GM12891 (cell line): ENCODE results near the gene IRF5.

Experiments
- DNase-seq: peaks from one replicate; pipeline ENCODE4 v3.0.0; 2011; ENCODE audit warnings: low spot score; ENCODE audit not compliant: insufficient read length
- FAIRE-seq: peaks from 2 replicates; lab custom pipeline; 2011; peaks lifted over from hg19 to GRCh38; lab: Jason Lieb, UNC
- PAX5 ChIP-seq: IDR thresholded peaks from 2 replicates; pipeline ENCODE4 v1.6.1; 2011; ENCODE audit warnings: low read length, moderate library complexity, mild to moderate bottlenecking; ENCODE audit not compliant: insufficient read depth, severe bottlenecking
- POLR2A ChIP-seq: IDR thresholded peaks from 2 replicates; pipeline ENCODE4 v1.6.1; 2011; ENCODE audit warnings: low read depth, low read length, control low read depth
- POLR2AphosphoS5 ChIP-seq: IDR thresholded peaks from 2 replicates; pipeline ENCODE4 v1.6.1; 2011; ENCODE audit warnings: low read depth, low read length, control low read depth
- POU2F2 ChIP-seq: IDR thresholded peaks from 2 replicates; pipeline ENCODE4 v1.6.1; 2011; ENCODE audit warnings: low read depth, mild to moderate bottlenecking, control low read depth, low read length, moderate library complexity
- SPI1 ChIP-seq: IDR thresholded peaks from 2 replicates; pipeline ENCODE4 v1.6.1; 2011; ENCODE audit warnings: low read depth, low read length, control low read depth
- TAF1 ChIP-seq: IDR thresholded peaks from 2 replicates; pipeline ENCODE4 v1.6.1; 2011; ENCODE audit warnings: low read depth, low read length, control low read depth

Gene IRF5

GRCh38 chr7:128944487-128945236 is 6.9 kb downstream of the IRF5 start:
- FAIRE-seq (peak; percentile 13), DNase-seq (no peak)
- TF ChIP-seq TAF1 (no peak), SPI1 (no peak), POU2F2 (no peak), PAX5 (no peak), POLR2AphosphoS5 (no peak), POLR2A (no peak)

- TF ChIP-seq POLR2A, result 0 out of 2 replicates have a peak, but pooled peaks have one; percentile 21
- no peak for TF ChIP-seq POU2F2
- DNase-seq (no peak), FAIRE-seq (no peak)
These were observed 8.1 kb downstream of the IRF5 start for GRCh38 chr7:128945668-128946366.

- TF ChIP-seq SPI1, result no peak
- no peak; the same call in 1 of the 2 replicates for TF ChIP-seq POLR2A
- no peak for TF ChIP-seq PAX5
- TF ChIP-seq POLR2AphosphoS5, result no peak
- TF ChIP-seq POU2F2, result no peak
- TF ChIP-seq TAF1, result no peak
- FAIRE-seq (no peak), DNase-seq (no peak)
These were observed 9.5 kb downstream of the IRF5 start for GRCh38 chr7:128946936-128947830.

- DNase-seq, result no peak
- no peak for FAIRE-seq
- TF ChIP-seq PAX5 (no peak), POU2F2 (no peak), POLR2AphosphoS5 (0 out of 2 replicates have a peak, but pooled peaks have one; percentile 28), SPI1 (no peak), POLR2A (no peak; the same call in 1 of the 2 replicates)
These were observed 10.1 kb downstream of the IRF5 start for GRCh38 chr7:128947854-128948253.

- TF ChIP-seq POLR2A, result peak; percentile 17; the same call in 1 of the 2 replicates
- TF ChIP-seq POU2F2, result no peak
- no peak for TF ChIP-seq TAF1
- TF ChIP-seq PAX5, result no peak
- peak; percentile 27; the same call in 1 of the 2 replicates for TF ChIP-seq POLR2AphosphoS5
- FAIRE-seq (no peak), DNase-seq (no peak)
These were observed 10.7 kb downstream of the IRF5 start for GRCh38 chr7:128948312-128948973.

GRCh38 chr7:128948976-128949760 is 11.4 kb downstream of the IRF5 start:
- no peak for FAIRE-seq
- TF ChIP-seq TAF1, result no peak
- peak; percentile 23; the same call in 1 of the 2 replicates for TF ChIP-seq SPI1
- no peak for DNase-seq

- no peak for FAIRE-seq
- TF ChIP-seq POLR2AphosphoS5 (no peak), TAF1 (no peak), PAX5 (no peak), SPI1 (no peak), POLR2A (no peak), POU2F2 (no peak)
- DNase-seq, result no peak
These were observed 13.6 kb downstream of the IRF5 start for GRCh38 chr7:128951296-128951695.

GRCh38 chr7:128954150-128954549 is 16.4 kb downstream of the IRF5 start:
- FAIRE-seq (peak; percentile 82), DNase-seq (no peak)
- no peak for TF ChIP-seq TAF1
- TF ChIP-seq POLR2AphosphoS5, result no peak
- no peak for TF ChIP-seq POLR2A
- TF ChIP-seq POU2F2, result no peak
- TF ChIP-seq SPI1, result no peak
- TF ChIP-seq PAX5, result no peak
